IPS-20b (cell line): ENCODE data around the gene TBX5.

Experiments
- H3K27ac ChIP-seq: one replicate; pipeline ENCODE4 v1.5.1; 2013; ENCODE audit warnings: low read length
- H3K27me3 ChIP-seq: 2 replicates; pipeline ENCODE4 v1.6.1; 2013; ENCODE audit warnings: mild to moderate bottlenecking, low read length, inconsistent platforms; ENCODE audit not compliant: insufficient read depth
- H3K36me3 ChIP-seq: 2 replicates; pipeline ENCODE4 v1.6.1; 2013; ENCODE audit warnings: low read depth, mild to moderate bottlenecking, inconsistent platforms, low read length, moderate library complexity; ENCODE audit not compliant: insufficient read depth
- H3K4me1 ChIP-seq: 2 replicates; pipeline ENCODE4 v1.6.1; 2013; ENCODE audit warnings: mild to moderate bottlenecking, control low read depth, inconsistent platforms, low read length, moderate library complexity; ENCODE audit not compliant: insufficient read depth
- H3K4me3 ChIP-seq: 2 replicates; pipeline ENCODE4 v1.5.1; 2013; ENCODE audit warnings: mild to moderate bottlenecking, low read length, inconsistent platforms
- H3K9ac ChIP-seq: 2 replicates; pipeline ENCODE4 v1.6.1; 2013; ENCODE audit warnings: low read depth, mild to moderate bottlenecking, inconsistent platforms, low read length, moderate library complexity
- H3K9me3 ChIP-seq: 2 replicates; pipeline ENCODE4 v1.6.1; 2013; ENCODE audit warnings: mild to moderate bottlenecking, low read depth, low read length, inconsistent platforms; ENCODE audit not compliant: insufficient read depth

Gene TBX5

DNA sequence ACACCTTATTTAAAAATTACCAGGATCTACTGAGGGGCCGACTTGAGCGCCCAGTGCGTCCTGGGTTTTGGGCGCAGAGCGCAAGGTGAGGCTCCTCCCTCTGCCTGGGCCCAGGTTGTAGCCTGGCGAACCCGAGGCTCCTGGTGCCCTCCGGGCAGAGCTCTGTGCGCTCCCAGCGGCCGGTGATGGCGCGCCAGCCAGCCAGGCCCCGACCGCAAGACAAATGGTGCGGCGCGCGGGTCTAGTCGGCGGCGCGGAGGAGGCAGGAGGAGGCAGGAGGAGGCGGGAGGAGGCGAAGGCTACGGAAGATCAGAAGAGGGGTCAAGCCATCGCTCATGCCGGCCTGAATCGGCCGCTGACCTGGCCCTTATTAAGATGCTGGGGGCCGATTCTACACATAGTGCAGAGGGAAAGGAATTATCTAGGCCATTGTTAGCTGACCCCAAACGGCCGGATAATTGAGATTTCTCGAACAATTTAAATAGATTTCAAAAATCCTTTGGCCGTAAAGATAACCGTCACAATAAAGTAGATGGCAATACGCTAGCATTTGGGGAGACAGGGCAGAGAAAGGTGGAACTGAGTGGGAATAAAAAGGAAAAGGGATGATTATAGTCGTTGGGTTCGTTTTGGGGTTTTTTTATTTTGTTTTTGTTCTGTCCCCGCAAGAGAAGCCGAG is 2.8 kb downstream of the TBX5 start:
- Histone ChIP-seq H3K27ac (no peak overlapping the region), H3K27me3 (peaks cover 100% of the 10 kb centered on the region), H3K9ac (no peak overlapping the region), H3K4me1 (peaks cover 3% of the 10 kb centered on the region; the same call in 1 of the 2 replicates), H3K4me3 (no peak overlapping the region), H3K36me3 (no peaks in the 10 kb centered on the region), H3K9me3 (no peaks in the 10 kb centered on the region; the same call in 1 of the 2 replicates)

DNA sequence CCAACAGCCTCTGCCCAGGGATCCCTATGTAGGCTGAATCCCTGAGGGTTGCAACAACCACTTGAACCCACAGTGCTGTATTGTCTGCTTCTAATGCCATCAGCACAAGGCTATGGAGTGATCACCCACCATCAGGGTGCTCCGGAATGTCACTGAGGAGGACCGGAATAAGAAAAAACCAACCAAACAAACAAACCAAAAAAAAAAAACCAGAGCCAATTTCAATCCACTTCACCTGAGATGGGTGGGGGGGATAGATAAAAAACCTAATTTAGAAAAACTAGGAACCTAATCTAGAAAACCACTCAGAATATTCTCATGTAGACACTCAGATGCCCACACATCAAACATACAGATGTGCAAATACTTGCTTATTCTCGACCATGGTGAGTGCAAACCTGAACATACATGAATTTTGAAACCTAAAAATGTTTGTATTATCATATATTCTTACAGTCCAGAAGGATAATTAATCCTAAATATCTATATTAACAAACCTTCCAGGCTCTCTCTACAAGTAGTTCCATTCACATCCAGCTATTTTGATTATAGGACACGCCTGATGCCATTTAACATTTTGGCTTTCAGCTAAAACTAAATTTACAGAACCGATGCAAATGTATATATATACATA is 3.7 kb downstream of the TBX5 start:
- Histone ChIP-seq H3K9me3 (no peaks in the 10 kb centered on the region; the same call in 1 of the 2 replicates), H3K27me3 (peaks cover 100% of the 10 kb centered on the region), H3K36me3 (no peaks in the 10 kb centered on the region), H3K27ac (no peak overlapping the region), H3K4me3 (no peak overlapping the region), H3K9ac (no peak overlapping the region), H3K4me1 (no peaks in the 10 kb centered on the region)

DNA sequence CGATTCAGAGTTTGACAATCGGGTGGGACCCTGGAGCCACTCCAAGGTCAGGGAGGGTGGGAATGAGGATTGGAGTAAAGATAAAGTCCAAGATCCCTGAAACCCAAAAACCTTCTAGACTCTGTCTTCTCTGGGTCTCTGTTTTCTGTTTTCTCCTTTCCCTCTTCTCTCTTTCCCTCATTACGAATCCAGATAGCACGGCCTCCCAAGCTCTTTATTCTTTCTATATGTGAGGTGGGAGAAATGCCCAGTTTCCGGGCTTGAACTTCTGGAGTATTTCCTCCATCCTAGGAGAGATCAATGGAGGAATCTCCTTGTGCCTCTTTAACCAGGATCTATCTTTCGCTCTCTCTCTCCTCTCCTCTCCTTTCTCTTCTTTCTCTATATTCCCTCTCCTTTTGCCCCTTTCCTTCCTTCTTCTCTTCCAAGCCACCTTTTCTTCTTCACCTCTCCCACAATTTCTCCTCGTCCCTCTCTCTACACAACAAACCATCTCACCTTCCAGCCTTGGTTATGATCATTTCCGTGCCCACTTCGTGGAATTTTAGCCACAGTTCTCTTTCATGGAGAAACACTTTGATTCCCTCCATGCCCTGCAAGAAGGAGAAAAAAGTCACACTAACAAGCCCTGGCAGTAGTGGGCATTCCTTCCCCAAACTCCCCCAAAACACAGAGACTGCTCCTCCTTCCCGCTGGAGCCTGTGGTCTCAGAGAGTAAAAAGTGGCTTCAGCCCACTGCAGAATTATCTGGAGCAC is 4.4 kb downstream of the TBX5 start:
- peaks cover 100% of the 10 kb centered on the region for H3K27me3 ChIP-seq
- no peak overlapping the region for H3K4me3 ChIP-seq
- H3K4me1 ChIP-seq: no peaks in the 10 kb centered on the region
- H3K27ac ChIP-seq: no peak overlapping the region
- H3K36me3 ChIP-seq: no peaks in the 10 kb centered on the region
- no peak overlapping the region for H3K9ac ChIP-seq
- H3K9me3 ChIP-seq: no peaks in the 10 kb centered on the region; the same call in 1 of the 2 replicates

DNA sequence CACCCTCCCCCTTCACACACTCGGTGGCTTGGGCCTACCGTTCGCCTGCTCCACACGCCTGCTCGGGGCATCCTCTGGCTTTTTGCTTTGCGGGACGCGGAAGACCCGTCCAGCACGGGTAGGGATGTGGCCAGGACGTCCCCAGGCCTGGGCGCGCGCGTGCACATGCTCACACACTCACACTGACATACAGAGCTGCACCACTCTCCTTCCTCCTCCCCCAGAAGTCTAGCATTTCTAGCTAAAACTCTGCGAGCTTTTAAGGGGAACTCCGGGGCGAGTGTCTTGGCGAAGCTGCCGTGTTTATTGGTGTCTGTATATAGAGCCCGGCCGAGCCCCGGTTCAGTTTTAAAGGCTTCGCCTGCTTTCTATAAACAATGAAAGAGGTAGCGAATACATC is 5.0 kb downstream of the TBX5 start:
- no peak overlapping the region for H3K9ac ChIP-seq
- no peak overlapping the region for H3K4me3 ChIP-seq
- H3K36me3 ChIP-seq: no peaks in the 10 kb centered on the region
- peaks cover 100% of the 10 kb centered on the region for H3K27me3 ChIP-seq
- no peaks in the 10 kb centered on the region for H3K4me1 ChIP-seq
- H3K27ac ChIP-seq: no peak overlapping the region
- no peaks in the 10 kb centered on the region; the same call in 1 of the 2 replicates for H3K9me3 ChIP-seq

DNA sequence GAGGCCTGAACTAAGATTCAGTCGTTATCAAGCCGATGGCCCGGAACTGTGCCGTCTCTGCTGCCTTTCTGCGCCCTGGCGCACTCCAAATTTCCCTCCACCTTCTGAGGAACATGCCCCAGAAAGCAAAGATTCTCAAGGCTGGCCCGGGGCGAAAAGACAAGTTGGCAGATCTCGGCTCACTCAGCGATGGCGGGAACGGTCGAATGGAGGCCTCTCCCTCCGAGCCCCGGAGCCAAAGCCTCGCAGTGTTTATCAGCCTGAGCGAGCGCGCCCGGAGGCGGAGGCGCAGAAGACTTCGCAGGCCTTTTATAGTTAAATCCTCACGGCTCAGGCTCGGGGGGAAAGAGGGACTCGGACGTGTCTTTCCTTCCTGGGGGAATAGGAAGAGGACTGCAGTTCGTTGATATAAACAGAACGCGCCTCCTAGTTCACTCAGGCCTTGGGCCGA is 5.6 kb downstream of the TBX5 start:
- no peak overlapping the region for H3K9ac ChIP-seq
- H3K27ac ChIP-seq: no peak overlapping the region

DNA sequence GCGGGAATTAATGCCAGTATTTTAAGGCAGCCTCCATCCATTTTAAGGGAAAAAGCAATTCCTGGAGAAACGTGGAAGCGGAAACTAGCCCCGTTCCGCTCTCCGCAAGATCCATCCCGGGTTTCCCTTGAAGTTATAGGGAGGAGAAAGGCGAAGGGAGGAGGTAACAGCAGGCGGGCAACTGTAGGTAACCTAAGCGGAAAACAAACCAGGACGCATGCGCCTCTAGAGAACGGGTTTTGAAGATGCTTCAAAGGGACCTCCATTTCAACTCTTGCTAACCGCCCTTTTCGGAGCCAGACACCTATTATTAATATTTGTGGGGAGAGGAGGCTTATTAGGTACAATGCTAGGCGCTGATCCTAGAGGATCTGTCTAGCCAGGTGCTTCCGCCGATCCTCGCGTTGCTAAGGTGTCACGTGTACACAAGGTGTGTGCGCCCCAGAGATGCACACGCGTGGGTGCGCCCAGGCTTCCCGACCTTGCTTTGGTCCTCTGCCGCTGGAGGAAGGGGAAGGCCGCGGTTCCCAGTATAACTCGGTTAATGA is 6.2 kb downstream of the TBX5 start:
- no peak overlapping the region for H3K9ac ChIP-seq

More for the DNA sequence above, 5.6 kb downstream of the TBX5 start:
- H3K27me3 ChIP-seq: peaks cover 100% of the 10 kb centered on the region
- no peaks in the 10 kb centered on the region; the same call in 1 of the 2 replicates for H3K9me3 ChIP-seq
- peaks cover 3% of the 10 kb centered on the region; the same call in 1 of the 2 replicates for H3K4me1 ChIP-seq
- H3K4me3 ChIP-seq: no peak overlapping the region
- H3K36me3 ChIP-seq: no peaks in the 10 kb centered on the region

DNA sequence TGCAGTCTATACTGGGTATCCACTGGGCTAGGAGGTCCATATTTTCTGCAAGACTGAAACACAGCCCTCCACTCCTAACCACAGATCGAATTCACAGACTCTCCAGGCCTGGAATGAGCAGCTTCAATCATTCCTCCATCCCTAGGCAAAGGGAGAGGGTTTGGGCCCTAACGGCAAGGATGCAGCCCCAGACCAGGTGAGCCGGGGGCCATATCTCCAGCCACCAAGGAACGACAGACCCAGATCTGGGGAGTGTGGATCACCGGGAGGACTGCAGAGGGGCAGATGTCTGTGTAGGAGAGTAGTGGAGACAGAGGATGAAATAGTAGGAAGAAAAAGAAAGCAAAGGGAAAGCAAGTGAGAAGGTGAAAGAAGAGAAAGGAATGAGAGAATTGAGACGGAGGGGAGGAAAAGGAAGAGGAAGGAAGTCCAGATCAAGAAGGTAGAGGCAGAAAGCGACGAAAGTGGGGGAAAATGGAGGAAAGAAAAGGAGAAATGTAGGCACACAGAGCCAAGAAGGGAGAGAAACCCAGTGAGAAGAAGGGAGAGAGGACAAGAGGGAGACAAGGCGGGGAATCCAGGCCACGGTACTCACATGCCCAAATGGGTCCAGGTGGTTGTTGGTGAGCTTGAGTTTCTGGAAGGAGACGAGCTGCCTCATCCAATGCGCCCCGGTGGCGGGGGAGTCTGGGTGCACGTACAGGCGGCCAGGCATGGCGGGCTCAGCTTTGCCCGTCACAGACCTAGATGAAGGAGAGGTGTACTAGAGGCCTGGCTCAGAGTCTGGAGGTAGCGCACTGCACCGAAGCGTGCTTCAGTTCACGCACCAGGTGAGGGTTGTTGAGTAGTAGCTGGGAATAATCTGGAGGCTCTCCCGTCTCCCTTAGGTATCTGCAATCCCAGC is 7.7 kb downstream of the TBX5 start:
- no peak overlapping the region for H3K4me3 ChIP-seq
- peaks cover 3% of the 10 kb centered on the region; the same call in 1 of the 2 replicates for H3K4me1 ChIP-seq
- H3K27me3 ChIP-seq: peaks cover 100% of the 10 kb centered on the region
- H3K9ac ChIP-seq: no peak overlapping the region
- H3K36me3 ChIP-seq: no peaks in the 10 kb centered on the region
- no peaks in the 10 kb centered on the region; the same call in 1 of the 2 replicates for H3K9me3 ChIP-seq
- H3K27ac ChIP-seq: no peak overlapping the region

More for the DNA sequence above, 6.2 kb downstream of the TBX5 start:
- Histone ChIP-seq H3K27ac (no peak overlapping the region), H3K27me3 (peaks cover 100% of the 10 kb centered on the region), H3K36me3 (no peaks in the 10 kb centered on the region), H3K4me1 (peaks cover 3% of the 10 kb centered on the region; the same call in 1 of the 2 replicates), H3K4me3 (no peak overlapping the region), H3K9me3 (no peaks in the 10 kb centered on the region; the same call in 1 of the 2 replicates)

DNA sequence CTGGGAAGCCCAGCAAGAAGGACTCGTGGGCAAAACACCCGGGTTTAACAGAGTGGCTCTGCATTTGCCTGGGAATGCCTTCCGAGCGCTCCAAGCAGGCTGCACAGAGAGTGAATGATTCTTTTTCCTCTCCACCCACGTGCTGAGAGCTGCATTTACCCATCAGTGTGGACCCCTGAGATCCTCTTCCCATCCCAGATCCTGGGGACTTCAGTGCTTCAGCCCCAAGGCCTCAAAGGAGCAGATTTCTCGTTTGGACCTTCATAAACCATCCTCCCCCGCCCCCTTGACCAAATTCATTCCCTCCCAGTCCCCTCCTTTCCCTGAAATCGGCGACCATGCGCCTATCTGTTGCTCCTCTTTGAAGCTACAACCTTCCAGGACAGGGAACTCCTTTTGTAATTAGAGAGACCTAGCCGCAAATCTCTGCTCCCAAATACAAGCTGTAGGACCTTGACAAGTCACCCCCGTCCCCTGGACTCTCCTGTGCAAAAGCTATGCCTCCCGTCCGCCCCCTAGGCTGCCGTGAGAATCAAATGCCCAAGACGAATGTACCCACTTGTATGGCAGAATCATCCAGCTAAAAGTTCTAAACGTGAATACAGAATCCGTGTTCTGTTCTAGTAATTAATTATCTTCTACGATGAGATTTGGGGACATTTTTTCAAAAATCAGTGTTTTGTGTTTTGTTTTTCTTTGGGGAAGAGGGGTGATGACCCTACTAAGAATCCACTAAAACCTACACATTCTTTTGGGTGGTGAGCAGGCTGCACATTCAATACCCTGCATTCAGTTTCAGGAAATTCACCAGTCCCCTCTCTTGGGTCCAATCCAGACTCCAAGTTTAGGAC is 8.8 kb downstream of the TBX5 start:
- no peak overlapping the region for H3K27ac ChIP-seq
- no peak overlapping the region for H3K4me3 ChIP-seq
- no peak overlapping the region for H3K9ac ChIP-seq
- H3K36me3 ChIP-seq: no peaks in the 10 kb centered on the region
- H3K4me1 ChIP-seq: peaks cover 3% of the 10 kb centered on the region; the same call in 1 of the 2 replicates
- H3K9me3 ChIP-seq: no peaks in the 10 kb centered on the region; the same call in 1 of the 2 replicates
- peaks cover 100% of the 10 kb centered on the region for H3K27me3 ChIP-seq

DNA sequence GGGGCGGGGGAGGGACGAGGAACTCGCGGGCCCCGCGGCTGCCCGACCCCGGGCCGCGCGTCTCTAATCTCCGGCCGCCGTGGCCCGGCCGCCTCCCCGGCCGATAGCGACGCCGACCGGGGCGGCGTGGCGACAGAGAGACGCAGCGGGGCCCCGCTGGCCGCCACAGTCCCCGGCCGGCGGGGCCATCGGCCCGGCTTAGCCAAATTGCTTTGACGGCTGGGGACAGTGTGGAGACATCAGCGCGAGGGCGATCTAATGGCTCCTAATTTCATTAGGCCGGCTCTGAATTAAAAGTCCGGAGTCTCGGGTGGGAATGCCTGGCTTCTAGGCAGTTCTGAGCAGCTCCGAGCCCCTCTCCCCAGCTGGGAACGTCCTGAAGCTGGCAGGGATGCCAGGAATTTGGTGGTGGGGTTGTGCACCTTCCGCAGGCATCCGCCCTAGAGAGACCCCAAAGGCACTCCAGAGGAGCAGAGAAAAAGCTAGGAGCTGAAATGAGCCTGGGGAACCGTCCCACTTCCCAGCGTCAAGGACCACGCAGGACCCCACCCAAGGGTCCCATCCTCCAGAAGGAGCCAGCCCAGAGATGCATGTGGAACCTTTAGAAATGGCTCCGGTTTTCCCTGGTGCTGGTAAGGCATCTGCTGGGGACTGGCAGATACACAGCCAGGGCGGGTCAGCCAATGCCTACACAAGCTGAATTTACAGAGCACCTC is 9.6 kb downstream of the TBX5 start:
- peaks cover 100% of the 10 kb centered on the region for H3K27me3 ChIP-seq
- H3K9ac ChIP-seq: no peak overlapping the region
- H3K27ac ChIP-seq: no peak overlapping the region
- no peaks in the 10 kb centered on the region; the same call in 1 of the 2 replicates for H3K9me3 ChIP-seq
- H3K36me3 ChIP-seq: no peaks in the 10 kb centered on the region
- H3K4me1 ChIP-seq: peaks cover 9% of the 10 kb centered on the region
- H3K4me3 ChIP-seq: no peak overlapping the region

DNA sequence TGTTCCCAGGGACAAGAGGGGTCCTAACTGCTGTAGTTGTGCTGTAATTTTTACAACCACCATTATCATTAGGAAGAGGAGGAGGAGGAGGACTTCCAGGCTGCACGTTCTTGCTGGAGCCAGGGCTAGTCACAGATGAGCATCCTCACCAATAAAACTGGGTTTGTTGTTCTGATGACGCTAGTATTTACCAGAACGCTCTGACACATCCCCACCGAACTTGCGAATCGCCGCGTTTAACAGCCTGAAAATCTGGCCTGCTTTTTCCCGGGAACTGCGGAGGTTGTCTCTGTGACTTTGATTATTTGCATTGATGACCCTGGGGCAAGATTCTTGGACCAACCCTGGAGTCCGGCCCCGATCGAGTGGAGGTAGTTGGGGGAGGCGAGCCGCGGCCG is 10.2 kb downstream of the TBX5 start:
- H3K4me3 ChIP-seq: no peak overlapping the region
- H3K27me3 ChIP-seq: peaks cover 100% of the 10 kb centered on the region
- H3K9me3 ChIP-seq: no peaks in the 10 kb centered on the region; the same call in 1 of the 2 replicates
- no peak overlapping the region for H3K27ac ChIP-seq
- no peaks in the 10 kb centered on the region for H3K36me3 ChIP-seq
- H3K4me1 ChIP-seq: peaks cover 10% of the 10 kb centered on the region
- no peak overlapping the region for H3K9ac ChIP-seq
